Measurements from ENCODE around the gene LZTS3.
"Not testable (repeated sequence)": the region's sequence is repeated elsewhere in the genome, so short reads cannot be mapped to it uniquely, and the experiment has no call there.

The LZTS3 gene

DNA sequence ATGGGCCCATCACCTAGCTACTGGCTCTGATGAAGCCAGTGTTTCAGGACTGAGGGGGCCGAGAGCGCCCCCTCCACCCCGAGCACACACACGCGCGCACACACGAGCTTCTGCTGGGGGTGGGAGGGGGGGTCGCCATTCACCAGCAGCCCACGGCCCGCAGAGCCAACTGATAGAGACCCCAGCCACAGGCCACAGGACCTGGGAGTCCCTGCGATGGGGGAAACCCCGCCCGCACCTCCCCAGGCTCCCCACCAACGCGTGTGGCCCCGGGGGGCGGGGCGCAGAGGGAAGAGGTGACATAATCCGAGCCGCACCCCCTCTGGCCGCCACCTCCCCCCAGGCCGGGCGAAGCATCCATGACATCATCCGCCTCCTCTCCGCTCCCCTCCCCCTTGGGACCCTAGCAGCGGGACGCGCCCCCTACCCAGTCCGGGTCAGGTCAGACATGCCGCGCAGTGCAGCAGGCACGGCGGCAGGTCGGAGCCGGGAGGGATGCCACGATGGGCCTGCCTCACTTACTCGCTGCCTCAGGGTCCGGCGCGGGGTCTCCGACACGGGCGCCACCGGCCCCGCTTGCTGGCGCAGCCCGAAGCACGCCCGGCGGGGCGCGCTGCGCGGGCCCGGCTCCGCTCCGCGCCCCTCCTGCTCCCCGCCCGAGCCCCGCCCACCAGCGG, at the start of gene LZTS3:
Gene LZTS3 (minus strand): TSS at position 617 of the 677 bp plus-strand sequence. CDS start 6,386 bp downstream, outside the sequence.
- peak; percentile 86 for DNase-seq

DNA sequence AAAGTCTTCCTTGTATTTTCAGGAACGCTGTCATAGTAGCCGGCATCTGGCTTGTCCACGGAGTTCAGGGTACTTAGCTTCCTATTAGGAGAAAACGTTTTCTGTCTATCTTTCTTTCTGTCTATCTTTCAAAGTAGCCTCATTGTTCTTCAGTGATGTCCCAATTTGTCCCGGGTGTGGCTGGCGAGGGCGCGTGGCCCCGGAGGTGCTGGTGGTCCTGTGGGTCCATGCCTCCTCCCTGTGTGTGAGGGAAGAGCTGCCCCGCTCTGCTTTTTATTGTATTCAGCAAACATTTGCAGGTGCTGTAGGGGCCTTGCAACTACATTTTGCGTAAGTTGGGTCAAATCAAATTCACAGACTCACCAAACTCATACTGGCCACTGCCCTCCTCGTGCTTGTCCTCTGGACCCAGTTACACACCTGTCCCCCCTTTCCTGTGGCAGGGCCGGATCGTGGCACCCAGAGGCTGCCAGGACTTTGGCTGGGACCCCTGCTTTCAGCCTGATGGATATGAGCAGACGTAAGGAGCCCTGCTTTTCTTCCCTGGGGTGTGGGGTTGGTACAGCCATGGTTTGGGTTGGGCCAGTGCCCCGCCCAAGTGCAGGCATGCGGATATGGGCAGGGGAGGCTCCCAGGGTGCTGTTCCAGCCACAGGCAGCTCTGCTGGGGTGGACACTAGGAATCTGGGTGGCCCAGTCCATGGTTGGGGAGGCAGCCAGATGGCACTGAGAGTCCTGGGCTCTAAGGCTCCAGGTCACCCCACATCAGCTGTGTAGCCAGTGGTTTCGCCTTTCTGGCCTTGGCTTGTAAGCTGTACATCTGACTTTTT, 48.3 kb upstream of the LZTS3 start:
- DNase-seq, result peak; percentile 14

GRCh38 chr20:3218307-3218988, 45.1 kb upstream of the LZTS3 start:
- DNase-seq, result peak; percentile 56

GRCh38 chr20:3215359-3215917, 42.1 kb upstream of the LZTS3 start:
- not testable (repeated sequence) for DNase-seq

GRCh38 chr20:3213226-3213625, 39.9 kb upstream of the LZTS3 start:
- no peak for DNase-seq

DNA sequence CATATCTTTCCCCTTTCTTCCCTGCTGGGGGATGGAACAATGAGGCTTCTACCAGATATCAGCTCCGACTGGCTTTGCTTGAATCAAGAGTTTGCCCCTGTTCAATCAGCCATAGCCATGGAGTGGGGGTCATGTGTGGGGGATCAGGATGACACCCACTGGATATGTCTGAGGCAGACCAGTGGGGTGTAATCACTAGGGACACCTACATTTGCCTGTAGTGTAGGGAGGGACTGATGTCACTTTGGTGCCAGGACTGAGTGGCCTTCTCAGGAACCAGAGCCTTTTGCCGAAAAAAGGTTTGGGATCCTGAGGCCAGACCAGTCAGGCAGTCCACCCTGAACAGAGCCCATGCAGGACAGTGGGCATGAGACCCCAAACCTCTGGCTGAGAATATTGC, 37.0 kb upstream of the LZTS3 start:
- DNase-seq, result no peak

- DNase-seq, result no peak
Measured at GRCh38 chr20:3209946-3210317, 36.6 kb upstream of the LZTS3 start.

DNA sequence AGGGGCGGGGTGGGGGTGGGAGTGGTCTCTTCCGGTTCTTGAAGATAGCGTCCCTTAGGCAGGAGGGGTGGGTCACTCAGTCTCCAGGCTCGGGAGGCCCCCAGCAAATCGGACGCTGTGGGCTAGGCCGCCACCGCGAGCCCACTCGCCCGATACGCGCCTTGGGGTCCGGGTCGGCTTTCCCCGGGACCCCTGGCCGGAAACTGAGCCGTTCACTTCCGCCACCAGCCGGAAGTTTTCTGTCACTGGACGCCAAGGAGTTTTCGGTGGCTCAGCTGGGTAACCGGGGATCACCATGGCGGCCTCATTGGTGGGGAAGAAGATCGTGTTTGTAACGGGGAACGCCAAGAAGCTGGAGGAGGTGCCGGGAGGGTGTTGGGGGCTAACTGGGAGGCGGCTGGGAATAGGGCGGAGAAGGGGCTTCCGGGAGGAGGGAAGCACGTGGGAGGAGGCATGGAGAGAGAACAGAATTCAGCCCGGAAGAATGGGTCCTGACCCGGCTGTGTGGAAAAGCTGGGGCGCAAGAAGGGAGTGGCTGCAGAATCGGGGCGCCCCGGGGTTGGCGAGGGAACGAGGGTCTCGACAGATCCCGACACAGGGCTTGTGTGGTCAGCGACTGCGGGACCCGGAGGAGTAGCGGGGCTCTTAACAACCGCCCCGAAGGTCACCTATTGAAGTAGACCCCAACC, 36.1 kb upstream of the LZTS3 start, which contains the start of gene ITPA:
Gene ITPA (plus strand): TSS at position 242 of the 689 bp plus-strand sequence. CDS start 54 bp downstream, at position 296.
- peak; percentile 74 for DNase-seq

- DNase-seq, result no peak
Measured at GRCh38 chr20:3208786-3209256, 35.5 kb upstream of the LZTS3 start.

- DNase-seq, result peak; percentile 92
Measured at GRCh38 chr20:3204124-3204794, 30.9 kb upstream of the LZTS3 start, which contains the start of gene DDRGK1. Gene DDRGK1, minus strand, starts transcription at chr20:3204682. Its CDS starts 55 bp downstream, at chr20:3204627.

GRCh38 chr20:3203315-3204123, 30.2 kb upstream of the LZTS3 start:
- DNase-seq, result peak; percentile 36

- no peak for DNase-seq
Measured at GRCh38 chr20:3202965-3203314, 29.6 kb upstream of the LZTS3 start.

DNA sequence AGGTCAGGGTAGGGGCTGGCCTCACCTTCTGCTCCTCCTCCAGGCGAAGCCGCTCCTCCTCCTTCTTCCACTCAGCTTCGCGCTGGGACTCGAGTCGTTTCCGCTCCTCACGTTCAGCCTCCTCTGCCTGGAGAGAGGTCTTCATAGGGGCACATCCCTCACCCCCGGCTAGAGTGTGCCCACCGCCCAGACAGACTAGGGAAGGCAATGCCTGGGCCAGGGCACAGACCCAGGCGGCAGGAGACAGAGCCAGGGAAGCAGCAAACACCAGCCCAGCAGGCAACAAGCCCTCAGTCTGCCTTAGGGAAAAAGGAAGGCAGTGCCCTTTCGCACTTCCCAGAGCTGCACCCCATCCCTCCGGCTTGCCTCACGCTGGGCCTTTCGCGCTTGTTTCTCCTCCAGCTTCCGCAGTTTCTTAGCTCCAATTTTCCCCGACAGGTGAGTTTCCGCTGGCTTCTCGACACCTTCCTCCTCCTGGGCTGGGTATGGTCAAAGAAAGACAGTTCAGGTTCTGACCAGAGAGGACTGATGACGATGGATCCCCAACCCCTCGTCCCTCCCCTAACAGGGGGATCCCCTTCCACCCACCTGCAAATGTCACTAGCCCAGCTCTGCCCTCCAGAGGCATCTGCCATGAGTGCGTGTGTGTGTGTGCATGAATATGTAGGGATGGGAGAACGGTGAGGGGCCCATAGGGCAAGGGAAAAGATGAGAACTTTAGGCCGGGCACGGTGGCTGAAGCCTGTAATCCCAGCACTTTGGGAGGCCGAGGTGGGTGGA, 26.8 kb upstream of the LZTS3 start:
- DNase-seq, result no peak

GRCh38 chr20:3199206-3199605, 25.9 kb upstream of the LZTS3 start:
- DNase-seq, result no peak

DNA sequence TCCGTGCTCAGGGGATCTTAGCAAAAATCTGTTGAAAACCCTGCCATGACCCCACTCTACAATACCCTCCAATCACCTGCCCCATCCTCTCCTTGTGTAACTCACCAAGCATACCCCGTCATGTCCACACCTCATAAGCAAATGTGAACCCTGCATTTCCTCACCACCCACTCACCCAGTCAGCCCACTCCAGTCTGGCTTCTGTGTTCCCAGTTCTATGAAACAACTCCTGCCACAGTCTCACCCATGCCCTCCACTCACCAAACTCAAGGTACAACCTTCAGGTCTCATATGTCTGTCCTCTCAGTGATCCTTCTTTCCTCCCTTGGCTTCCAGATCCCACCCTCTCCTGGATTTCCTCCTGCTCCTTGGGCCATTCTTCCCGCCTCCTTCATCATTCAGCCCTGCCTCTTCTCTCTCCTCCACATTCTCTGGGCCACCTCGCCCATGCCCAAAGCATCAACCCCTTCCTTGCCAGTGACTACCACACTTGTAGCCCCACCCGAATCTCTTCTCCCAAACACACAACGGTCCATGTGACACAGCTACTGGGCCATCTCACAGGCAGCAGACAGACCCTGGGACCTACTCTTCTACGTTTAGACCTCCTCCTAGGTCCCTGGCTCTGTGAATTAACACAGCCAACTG, 22.4 kb upstream of the LZTS3 start:
- no peak for DNase-seq

GRCh38 chr20:3194617-3195280, 21.4 kb upstream of the LZTS3 start:
- no peak for DNase-seq

- no peak for DNase-seq
Measured at GRCh38 chr20:3193806-3194616, 20.7 kb upstream of the LZTS3 start.
